H1 (cell line): Measurements from ENCODE around the gene JMJD7. TPM values are rescaled to one million over a fixed set of nuclear protein-coding genes. Genes with fewer than 3 reads are reported as not detected.

Experiments used
- CTCF ChIA-PET: fragments of 300-600 bp; sonication (Branson Sonifier 250); formaldehyde crosslinking; loops from one replicate; lab custom pipeline; 2021; ENCODE audit not compliant: partially characterized antibody; lab: Charles Lee
- POLR2A ChIA-PET: fragments of 300-600 bp; sonication (Branson Sonifier 250); formaldehyde crosslinking; loops from one replicate; lab custom pipeline; 2021; ENCODE audit warnings: inconsistent platforms; ENCODE audit not compliant: partially characterized antibody; lab: Charles Lee
- DNase-seq, 2 experiments: peaks; one replicate each; pipeline versions ENCODE4 v3.0.0 to v3.0.0-alpha.2; 2010 to 2022; ENCODE audit warnings: low spot score in 2 of 2, low read depth in 1 of 2, mixed read lengths in 1 of 2
- FAIRE-seq: peaks from 2 replicates; lab custom pipeline; 2011; peaks lifted over from hg19 to GRCh38; lab: Jason Lieb, UNC
- H2AFZ ChIP-seq: 2 replicates; pipeline ENCODE4 v1.8.1; 2012; ENCODE audit warnings: low read length, inconsistent platforms
- H2AK5ac ChIP-seq: 2 replicates; pipeline ENCODE4 v1.6.1; 2013; ENCODE audit warnings: low read depth, low read length
- H2BK120ac ChIP-seq: replicated peaks from 2 replicates; pipeline ENCODE3; 2013; ENCODE audit warnings: low read depth, low read length, inconsistent platforms
- H2BK12ac ChIP-seq: 2 replicates; pipeline ENCODE4 v1.6.1; 2013; ENCODE audit warnings: low read depth, low read length
- H2BK15ac ChIP-seq: 2 replicates; pipeline ENCODE4 v1.6.1; 2013; ENCODE audit warnings: low read length
- H2BK20ac ChIP-seq: 2 replicates; pipeline ENCODE4 v1.6.1; 2013; ENCODE audit warnings: low read length
- H2BK5ac ChIP-seq: 2 replicates; pipeline ENCODE4 v1.6.1; 2013; ENCODE audit warnings: low read depth, low read length
- H3K14ac ChIP-seq: 2 replicates; pipeline ENCODE4 v1.6.1; 2013; ENCODE audit warnings: inconsistent platforms; ENCODE audit not compliant: insufficient read length
- H3K18ac ChIP-seq: 2 replicates; pipeline ENCODE4 v1.6.1; 2013; ENCODE audit warnings: low read length; ENCODE audit errors: extremely low read depth
- H3K23ac ChIP-seq: 2 replicates; pipeline ENCODE4 v1.6.1; 2013; ENCODE audit warnings: inconsistent platforms; ENCODE audit not compliant: insufficient read length
- H3K23me2 ChIP-seq: 2 replicates; pipeline ENCODE4 v1.6.1; 2013; ENCODE audit warnings: low read depth, low read length
- H3K27ac ChIP-seq: 2 replicates; pipeline ENCODE4 v1.6.1; 2011; ENCODE audit warnings: low read depth, low read length, inconsistent platforms
- H3K27me3 ChIP-seq, 4 experiments: replicated peaks in 1 of 4; 1 replicate in 1 of 4; 2 replicates in 3 of 4; pipeline versions ENCODE4 v1.6.1 to v1.8.1; 2011 to 2013; ENCODE audit warnings: low read length in 3 of 4, mild to moderate bottlenecking in 3 of 4, inconsistent platforms in 2 of 4, mixed read lengths in 2 of 4, moderate library complexity in 1 of 4; ENCODE audit not compliant: control insufficient read depth in 3 of 4, insufficient read depth in 3 of 4; ENCODE audit errors: extremely low read depth in 1 of 4
- H3K36me3 ChIP-seq, 4 experiments: 2 replicates each; pipeline versions ENCODE4 v1.6.1 to v1.8.1; 2011 to 2013; ENCODE audit warnings: mild to moderate bottlenecking in 4 of 4, low read length in 3 of 4, moderate library complexity in 2 of 4, control low read depth in 1 of 4, inconsistent platforms in 1 of 4; ENCODE audit not compliant: insufficient read depth in 4 of 4, control insufficient read depth in 2 of 4
- H3K4ac ChIP-seq: replicated peaks from 2 replicates; pipeline ENCODE3; 2013; ENCODE audit warnings: low read length, low read depth, mixed read lengths, inconsistent platforms; ENCODE audit not compliant: insufficient read length
- H3K4me1 ChIP-seq, 4 experiments: replicated peaks in 1 of 4; 1 replicate in 1 of 4; 2 replicates in 3 of 4; pipeline versions ENCODE4 v1.6.1 to v1.8.1; 2011 to 2013; ENCODE audit warnings: low read length in 3 of 4, inconsistent platforms in 2 of 4, mixed read lengths in 1 of 4; ENCODE audit not compliant: insufficient read depth in 4 of 4, control insufficient read depth in 3 of 4
- H3K4me2 ChIP-seq, 2 experiments: 2 replicates each; pipeline versions ENCODE4 v1.6.1 to v1.8.1; 2011 to 2013; ENCODE audit warnings: low read depth in 2 of 2, low read length in 2 of 2, control low read depth in 1 of 2, inconsistent platforms in 1 of 2, mild to moderate bottlenecking in 1 of 2; ENCODE audit not compliant: insufficient read depth in 1 of 2
- H3K4me3 ChIP-seq, 4 experiments: fragments of 200-600, 300-600 bp in 1 of 4; sonication (generic), shearing (Covaris generic), sonication (Bioruptor Twin) in 1 of 4; 2 replicates each; pipeline versions ENCODE4 v1.5.1 to v1.8.1; 2011 to 2016; ENCODE audit warnings: low read length in 4 of 4, low read depth in 3 of 4, control low read depth in 2 of 4, inconsistent platforms in 2 of 4, mild to moderate bottlenecking in 2 of 4, mixed read lengths in 1 of 4, moderate library complexity in 1 of 4; ENCODE audit not compliant: insufficient read depth in 2 of 4; ENCODE audit errors: extremely low read depth in 1 of 4
- H3K56ac ChIP-seq: replicated peaks from 2 replicates; pipeline ENCODE3; 2013; ENCODE audit warnings: low read depth, mild to moderate bottlenecking, mixed read lengths, low read length, inconsistent platforms; ENCODE audit not compliant: insufficient read length
- H3K79me1 ChIP-seq: 2 replicates; pipeline ENCODE4 v1.6.1; 2013; ENCODE audit warnings: low read depth, low read length, control low read depth
- H3K79me2 ChIP-seq, 2 experiments: 2 replicates each; pipeline versions ENCODE4 v1.6.1 to v1.8.1; 2012 to 2013; ENCODE audit warnings: low read length in 2 of 2, mild to moderate bottlenecking in 2 of 2, inconsistent platforms in 1 of 2; ENCODE audit not compliant: insufficient read depth in 2 of 2, control insufficient read depth in 1 of 2
- H3K9ac ChIP-seq, 4 experiments: replicated peaks in 1 of 4; 1 replicate in 1 of 4; 2 replicates in 3 of 4; pipeline versions ENCODE4 v1.6.1 to v1.8.1; 2011 to 2013; ENCODE audit warnings: low read depth in 3 of 4, low read length in 3 of 4, control low read depth in 2 of 4, mild to moderate bottlenecking in 2 of 4, moderate library complexity in 2 of 4, inconsistent platforms in 1 of 4; ENCODE audit errors: extremely low read depth in 1 of 4
- H3K9me3 ChIP-seq, 2 experiments: 2 replicates each; pipeline versions ENCODE4 v1.6.1 to v1.8.1; 2012 to 2013; ENCODE audit warnings: mild to moderate bottlenecking in 2 of 2, moderate library complexity in 2 of 2, control low read depth in 1 of 2, inconsistent platforms in 1 of 2, low read depth in 1 of 2, low read length in 1 of 2, mixed read lengths in 1 of 2; ENCODE audit not compliant: insufficient read depth in 2 of 2
- H4K20me1 ChIP-seq, 2 experiments: replicated peaks in 1 of 2; 2 replicates each; pipeline versions ENCODE3 to v1.8.1; 2011 to 2013; ENCODE audit warnings: inconsistent platforms in 2 of 2, low read length in 2 of 2, mild to moderate bottlenecking in 1 of 2; ENCODE audit not compliant: insufficient read depth in 2 of 2, control insufficient read depth in 1 of 2
- H4K5ac ChIP-seq: 2 replicates; pipeline ENCODE4 v1.6.1; 2013; ENCODE audit warnings: low read length, low read depth, mixed read lengths, inconsistent platforms; ENCODE audit not compliant: insufficient read length
- H4K8ac ChIP-seq: 2 replicates; pipeline ENCODE4 v1.8.0; 2013; ENCODE audit warnings: mild to moderate bottlenecking, moderate library complexity, low read length, inconsistent platforms; ENCODE audit not compliant: insufficient read depth; ENCODE audit errors: extremely low read depth
- H4K91ac ChIP-seq: replicated peaks from 2 replicates; pipeline ENCODE3; 2013; ENCODE audit warnings: low read length, mixed read lengths, inconsistent platforms; ENCODE audit not compliant: insufficient read length
- BCL11A ChIP-seq, 2 experiments: IDR thresholded peaks; one replicate each; pipeline ENCODE4 v1.6.1; 2011; ENCODE audit warnings: low read depth in 2 of 2, low read length in 2 of 2, mild to moderate bottlenecking in 2 of 2
- BRCA1 ChIP-seq: IDR thresholded peaks from 2 replicates; pipeline ENCODE4 v1.6.1; 2012; ENCODE audit warnings: low read depth, low read length, improper control_type of control experiment
- CEBPB ChIP-seq: IDR thresholded peaks from 2 replicates; pipeline ENCODE4 v1.6.1; 2012; ENCODE audit warnings: low read depth, low read length
- CTBP2 ChIP-seq: IDR thresholded peaks from 2 replicates; pipeline ENCODE4 v1.7.0; 2011; ENCODE audit warnings: borderline replicate concordance, mild to moderate bottlenecking, moderate library complexity, mixed read lengths, low read length; ENCODE audit not compliant: insufficient read depth, insufficient read length
- KDM5A ChIP-seq: fragments of 200-600 bp; IDR thresholded peaks from 2 replicates; pipeline ENCODE4 v1.7.1; 2012; ENCODE audit warnings: mild to moderate bottlenecking, low read length, inconsistent platforms, mixed read lengths
- RAD21 ChIP-seq, 2 experiments: IDR thresholded peaks in 1 of 2; conservative IDR thresholded peaks in 1 of 2; 2 replicates each; pipeline ENCODE4 v1.6.1; 2011; ENCODE audit warnings: low read depth in 2 of 2, low read length in 2 of 2, improper control_type of control experiment in 1 of 2, inconsistent platforms in 1 of 2, mild to moderate bottlenecking in 1 of 2, moderate library complexity in 1 of 2
- SUZ12 ChIP-seq: fragments of 200-600 bp; sonication (generic); IDR thresholded peaks from 2 replicates; pipeline ENCODE4 v1.6.1; 2012; ENCODE audit warnings: mild to moderate bottlenecking, inconsistent platforms, low read length, moderate library complexity, mixed read lengths
- TAF7 ChIP-seq: optimal IDR thresholded peaks from 2 replicates; pipeline ENCODE3; 2011; ENCODE audit warnings: low read depth, mild to moderate bottlenecking, inconsistent platforms, low read length, moderate library complexity, borderline replicate concordance
- TEAD4 ChIP-seq: IDR thresholded peaks from 2 replicates; pipeline ENCODE4 v1.6.1; 2012; ENCODE audit warnings: low read depth, low read length, inconsistent platforms, mixed read lengths
- USF2 ChIP-seq: IDR thresholded peaks from 2 replicates; pipeline ENCODE4 v1.6.1; 2011; ENCODE audit warnings: low read length, improper control_type of control experiment
- WGBS, 2 experiments: shearing (Covaris generic) in 1 of 2; methylation state at CpG; one replicate each; pipeline versions ENCODE4 v1.1.6 to v1.1.7; 2013 to 2015; ENCODE audit warnings: low lambda C conversion rate in 2 of 2, mixed read lengths in 2 of 2, inconsistent platforms in 1 of 2, low coverage in 1 of 2, missing lambda C conversion rate in 1 of 2; ENCODE audit not compliant: insufficient replicate concordance in 2 of 2, insufficient coverage in 1 of 2, insufficient read length in 1 of 2; ENCODE audit errors: extremely low coverage in 1 of 2, missing lambda C conversion rate in 1 of 2; 5-methylcytosine and 5-hydroxymethylcytosine counted together
- polyA plus RNA-seq, 7 experiments: library from polyadenylated mRNA; depleted of rRNA in 3 of 7; stranded (reverse) in 5 of 7; unstranded in 2 of 7; fragments of >200 nt in 5 of 7; fragments of 200-250 nt in 2 of 7; gene quantifications; 1 replicate in 5 of 7; 2 replicates in 1 of 7; 4 replicates in 1 of 7; pipeline versions ENCODE4 v1.2.1 to v1.2.3, GENCODE V29; 2011 to 2013; ENCODE audit warnings: missing spikeins in 2 of 7, mixed read lengths in 2 of 7
- total RNA-seq: library from RNA; stranded (reverse); fragmentation: NEBNext Ultra II Directional; extraction: Animal tissue kit (Norgen Biotek cat#: 25700); gene quantifications from 2 replicates; pipeline ENCODE4 v1.2.1, GENCODE V29; 2021

JMJD7 gene
- total and polyA plus RNA-seq, 2 of the 8 experiments (the other 6 are each of a cell fraction or from before 2014, with no cell fraction given), result 15.0 to 20.0 TPM

GRCh38 chr15:41841131-41841530, 13.2 kb downstream of the JMJD7 start:
- DNase-seq (no peak), FAIRE-seq (no peak)
- no peaks in the 10 kb centered on the region for H3K9me3 ChIP-seq
- H2AFZ ChIP-seq, result no peak overlapping the region
- H3K14ac ChIP-seq, result no peak overlapping the region
- H4K20me1 ChIP-seq, result peaks cover 0 to 2% of the 10 kb centered on the region in 2 experiments
- H3K4me1 ChIP-seq, result no peaks in the 10 kb centered on the region
- no peak overlapping the region for H2BK15ac ChIP-seq
- H2BK12ac ChIP-seq, result no peak overlapping the region
- H2BK5ac ChIP-seq, result no peak overlapping the region
- POLR2A ChIA-PET, result interaction anchor here (1.0 to 6.8 kb wide), 4 partner anchors 10 to 54 kb away, joined by 3 to 45 read pairs (median 8); no protein-coding TSS in a partner anchor
- no peak overlapping the region for H2BK20ac ChIP-seq
- no peak overlapping the region for H4K8ac ChIP-seq
- CTCF ChIA-PET, result interaction anchor here (0.7 to 4.0 kb wide), 3 partner anchors 17 to 66 kb away, joined by 3 to 14 read pairs (median 3); no protein-coding TSS in a partner anchor
- no peak overlapping the region for H3K4me3 ChIP-seq
- H3K4ac ChIP-seq, result no peak overlapping the region
- H2BK120ac ChIP-seq, result no peak overlapping the region
- peaks cover 0 to under 1% (median under 1%) of the 10 kb centered on the region in 4 experiments; a peak in 2 of 8 replicates for H3K36me3 ChIP-seq
- H3K79me2 ChIP-seq, result no peaks in the 10 kb centered on the region
- no peak overlapping the region for H2AK5ac ChIP-seq
- H3K23ac ChIP-seq, result no peak overlapping the region
- 90% methylated on average over 9 of the region's 10 CpGs; no CpG with 5 or more reads in 1 of the 2 experiments for WGBS, 2 experiments
- no peak for TF ChIP-seq BCL11A (IDR thresholded peaks at IDR 0.05; ENCODE audit: low read depth in 2 of 2, low read length in 2 of 2)
- no peak for TF ChIP-seq SUZ12
- no peak for TF ChIP-seq RAD21 (IDR thresholded peaks at IDR 0.05 in 1 of 2, conservative IDR thresholded peaks at IDR 0.05 in 1 of 2; ENCODE audit: low read depth in 2 of 2, low read length in 2 of 2)
- no peak for TF ChIP-seq TEAD4
- TF ChIP-seq USF2, result no peak
- no peak for TF ChIP-seq BRCA1
- no peak for TF ChIP-seq TAF7
- no peak for TF ChIP-seq CTBP2
- TF ChIP-seq CEBPB, result no peak
- TF ChIP-seq KDM5A, result no peak
- no peaks in the 10 kb centered on the region for H3K23me2 ChIP-seq
- no peaks in the 10 kb centered on the region for H3K27me3 ChIP-seq
- no peak overlapping the region for H4K91ac ChIP-seq
- H3K18ac ChIP-seq, result no peak overlapping the region
- H3K9ac ChIP-seq, result no peak overlapping the region
- no peak overlapping the region for H3K4me2 ChIP-seq
- H4K5ac ChIP-seq, result no peak overlapping the region
- no peak overlapping the region for H3K56ac ChIP-seq
- no peak overlapping the region for H3K27ac ChIP-seq
- no peaks in the 10 kb centered on the region; the same call in 1 of the 2 replicates for H3K79me1 ChIP-seq
